HepG2 (cell line): ENCODE results near the gene IL6ST.

ENCODE experiments used
- RAD51 ChIP-seq: fragments of 450-650 bp; IDR thresholded peaks from 2 replicates; pipeline ENCODE4 v1.6.1; 2016; ENCODE audit warnings: borderline replicate concordance
- ZBTB8A ChIP-seq: sonication (generic); formaldehyde crosslinking; IDR thresholded peaks from 2 replicates; pipeline ENCODE4 v1.4.0; 2020; ENCODE audit warnings: mild to moderate bottlenecking, low read depth, missing genetic modification reagents, borderline replicate concordance
- TF ChIP-seq, protein P1 (sequence below): sonication (generic); formaldehyde crosslinking; IDR thresholded peaks from 2 replicates; pipeline ENCODE4 v1.5.0; 2020; ENCODE audit warnings: mild to moderate bottlenecking, missing genetic modification reagents, moderate library complexity

DNA sequence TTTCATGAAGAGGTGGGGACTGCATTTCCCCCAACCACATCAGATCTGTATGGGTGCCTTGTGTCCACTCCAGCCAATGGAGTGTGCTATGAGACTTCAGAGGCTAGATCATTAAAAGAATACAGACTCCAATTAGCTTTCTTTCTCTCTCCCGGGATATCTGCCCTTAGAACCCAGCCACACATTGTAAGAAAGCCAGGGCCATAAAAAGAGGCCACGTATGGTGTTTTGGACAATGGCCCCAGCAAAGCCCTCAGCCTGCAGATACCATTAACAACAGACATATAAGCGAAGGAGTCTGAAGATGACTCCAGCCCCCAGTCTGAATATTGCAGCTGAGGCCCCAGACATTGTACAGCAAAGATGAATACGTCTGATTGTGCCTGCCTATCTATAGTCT lies 21.5 kb downstream of the IL6ST start:
- no peak for TF ChIP-seq RAD51
- TF ChIP-seq, protein P1, sequence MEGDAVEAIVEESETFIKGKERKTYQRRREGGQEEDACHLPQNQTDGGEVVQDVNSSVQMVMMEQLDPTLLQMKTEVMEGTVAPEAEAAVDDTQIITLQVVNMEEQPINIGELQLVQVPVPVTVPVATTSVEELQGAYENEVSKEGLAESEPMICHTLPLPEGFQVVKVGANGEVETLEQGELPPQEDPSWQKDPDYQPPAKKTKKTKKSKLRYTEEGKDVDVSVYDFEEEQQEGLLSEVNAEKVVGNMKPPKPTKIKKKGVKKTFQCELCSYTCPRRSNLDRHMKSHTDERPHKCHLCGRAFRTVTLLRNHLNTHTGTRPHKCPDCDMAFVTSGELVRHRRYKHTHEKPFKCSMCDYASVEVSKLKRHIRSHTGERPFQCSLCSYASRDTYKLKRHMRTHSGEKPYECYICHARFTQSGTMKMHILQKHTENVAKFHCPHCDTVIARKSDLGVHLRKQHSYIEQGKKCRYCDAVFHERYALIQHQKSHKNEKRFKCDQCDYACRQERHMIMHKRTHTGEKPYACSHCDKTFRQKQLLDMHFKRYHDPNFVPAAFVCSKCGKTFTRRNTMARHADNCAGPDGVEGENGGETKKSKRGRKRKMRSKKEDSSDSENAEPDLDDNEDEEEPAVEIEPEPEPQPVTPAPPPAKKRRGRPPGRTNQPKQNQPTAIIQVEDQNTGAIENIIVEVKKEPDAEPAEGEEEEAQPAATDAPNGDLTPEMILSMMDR, result no peak
- no peak for TF ChIP-seq ZBTB8A
